NT2/D1 (cell line): ENCODE data around the gene RABGGTA.
"Not testable (repeated sequence)": the region's sequence is repeated elsewhere in the genome, so short reads cannot be mapped to it uniquely, and the experiment has no call there.

Experiments
- SUZ12 ChIP-seq: IDR thresholded peaks from 2 replicates; pipeline ENCODE4 v1.6.1; 2011; ENCODE audit not compliant: insufficient read length, insufficient read depth; ENCODE audit errors: extremely low read depth
- YY1 ChIP-seq: IDR thresholded peaks from 2 replicates; pipeline ENCODE4 v1.6.1; 2011; ENCODE audit not compliant: insufficient read length, insufficient read depth

DNA sequence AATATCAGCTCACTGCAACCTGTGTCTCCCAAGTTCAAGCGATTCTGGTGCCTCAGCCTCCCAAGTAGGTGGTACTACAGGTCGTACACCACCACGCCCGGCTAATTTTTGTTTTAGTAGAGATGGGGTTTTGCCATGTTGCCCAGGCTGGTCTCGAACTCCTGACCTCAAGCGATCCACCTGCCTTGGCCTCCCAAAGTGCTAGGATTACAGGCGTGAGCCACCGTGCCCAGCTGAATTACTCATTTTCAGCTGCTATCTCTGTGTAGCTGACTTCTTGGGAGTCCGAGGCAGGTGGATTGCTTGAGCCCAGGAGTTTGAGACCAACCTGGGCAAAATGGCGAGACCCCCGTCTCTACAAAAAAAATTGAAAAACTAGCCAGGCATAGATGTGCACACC lies 26.0 kb downstream of the RABGGTA start:
- TF ChIP-seq YY1, SUZ12: not testable (repeated sequence)
